GM18858 (cell line): ENCODE data around the gene PIP4K2C.

Experiments used
- ATAC-seq: cut with Tn5 transposase; IDR thresholded peaks from one replicate; pipeline ENCODE4 v1.9.1; 2021; ENCODE audit not compliant: unreplicated experiment

PIP4K2C gene

DNA sequence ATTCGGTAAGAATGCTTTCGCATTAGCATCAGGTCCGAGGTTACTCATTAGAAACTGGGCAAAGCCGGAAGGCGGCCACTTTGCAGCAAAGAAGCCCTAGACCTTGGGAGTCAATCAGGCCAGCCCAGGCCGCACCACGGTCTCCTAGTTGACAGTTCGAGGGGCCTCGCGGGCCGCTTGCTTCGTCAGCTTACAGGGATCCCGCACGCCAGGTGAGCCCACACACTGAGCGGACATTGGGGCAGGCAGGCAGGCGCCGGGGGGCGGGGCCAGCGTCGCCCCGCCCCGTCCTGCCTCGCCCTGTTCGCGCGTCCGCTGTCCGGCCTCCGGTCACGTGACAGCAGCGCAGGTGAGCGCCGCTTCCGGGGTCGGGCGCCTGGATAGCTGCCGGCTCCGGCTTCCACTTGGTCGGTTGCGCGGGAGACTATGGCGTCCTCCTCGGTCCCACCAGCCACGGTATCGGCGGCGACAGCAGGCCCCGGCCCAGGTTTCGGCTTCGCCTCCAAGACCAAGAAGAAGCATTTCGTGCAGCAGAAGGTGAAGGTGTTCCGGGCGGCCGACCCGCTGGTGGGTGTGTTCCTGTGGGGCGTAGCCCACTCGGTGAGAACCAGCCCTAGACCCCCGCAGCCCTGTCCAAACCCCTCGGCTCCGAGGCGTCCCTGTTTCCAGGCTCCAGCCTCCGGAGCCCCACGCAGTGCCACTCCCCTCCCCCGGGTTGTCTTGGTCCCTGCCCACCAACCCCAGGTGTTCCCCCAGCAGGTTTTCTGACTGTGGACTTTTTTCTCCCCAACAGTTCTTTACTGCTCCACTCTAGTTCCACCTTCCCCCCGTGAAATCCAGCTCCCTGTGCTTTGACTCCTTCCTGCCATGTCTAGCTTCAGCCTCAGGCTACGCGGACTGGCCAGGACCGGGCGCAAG, at the start of gene PIP4K2C:
Gene PIP4K2C (plus strand): TSS at position 329 of the 918 bp plus-strand sequence. CDS start 98 bp downstream, at position 427.
- ATAC-seq, result peak; percentile 81

DNA sequence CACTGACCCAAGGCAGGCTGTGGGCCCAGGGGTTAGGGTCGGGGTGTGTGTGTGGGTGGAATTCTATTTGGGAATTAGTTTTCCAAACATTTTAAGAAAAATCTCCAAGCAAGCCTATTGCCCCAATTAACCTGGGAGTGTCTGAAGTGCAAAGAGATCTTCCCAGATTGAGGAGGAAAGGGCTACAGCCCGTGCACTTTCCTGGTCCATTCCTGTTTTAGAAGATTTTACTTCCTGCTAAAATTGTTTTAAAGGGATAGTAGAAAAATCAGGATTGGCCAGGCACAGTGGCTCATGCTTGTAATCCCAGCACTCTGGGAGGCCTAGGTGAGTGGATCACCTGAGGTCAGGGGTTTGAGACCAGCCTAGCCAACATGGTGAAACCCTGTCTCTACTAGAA, 49.3 kb upstream of the PIP4K2C start:
- ATAC-seq, result no peak

DNA sequence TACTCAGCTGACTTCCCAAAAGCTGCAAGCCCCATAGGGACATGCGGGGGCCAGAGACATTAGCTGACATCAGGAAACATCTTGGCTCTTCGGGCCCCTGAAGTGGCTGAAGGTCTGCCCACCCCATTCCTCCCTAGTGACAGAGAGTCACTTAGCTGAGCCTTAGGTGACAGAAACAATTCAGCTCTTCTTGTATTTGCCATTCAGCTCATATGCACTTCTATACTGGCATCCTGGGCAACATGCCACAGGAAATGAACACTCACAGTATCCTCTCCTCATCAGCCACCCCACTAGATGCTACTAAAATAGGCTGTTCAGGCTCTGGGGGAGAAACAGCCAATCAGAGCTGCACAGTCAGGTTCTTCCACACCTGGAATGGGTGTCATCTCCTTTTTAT, 47.4 kb upstream of the PIP4K2C start:
- ATAC-seq, result no peak

DNA sequence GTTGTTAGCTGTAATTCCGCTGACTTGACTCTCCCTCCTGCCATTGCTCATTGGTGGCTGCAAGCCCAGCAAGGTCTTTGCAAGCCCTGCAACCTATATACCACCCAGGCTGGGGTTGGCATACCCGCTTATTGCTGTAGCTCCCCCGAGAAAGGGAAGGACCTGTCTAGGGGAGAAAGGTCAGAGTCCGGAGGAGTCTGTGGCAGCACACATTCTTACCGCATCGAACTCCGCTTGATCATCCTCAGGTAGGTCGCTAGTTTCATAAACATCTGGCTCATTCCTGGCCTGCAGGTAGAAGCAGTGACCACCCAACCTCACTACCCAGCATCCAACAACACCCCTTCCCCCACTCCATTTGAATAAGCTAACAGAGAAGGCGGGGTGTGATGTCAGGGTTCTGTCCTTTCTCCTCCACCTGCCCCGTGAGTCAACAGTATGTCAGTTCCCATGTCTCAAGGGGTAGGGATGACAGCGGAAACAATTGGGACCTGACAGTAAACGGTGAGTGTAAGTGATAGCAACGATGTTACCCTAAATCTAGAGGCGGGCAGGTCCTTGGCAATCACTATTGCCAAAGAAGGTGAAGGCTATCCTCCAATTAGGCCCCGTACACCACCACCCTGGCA, 45.1 kb upstream of the PIP4K2C start:
- ATAC-seq, result no peak

DNA sequence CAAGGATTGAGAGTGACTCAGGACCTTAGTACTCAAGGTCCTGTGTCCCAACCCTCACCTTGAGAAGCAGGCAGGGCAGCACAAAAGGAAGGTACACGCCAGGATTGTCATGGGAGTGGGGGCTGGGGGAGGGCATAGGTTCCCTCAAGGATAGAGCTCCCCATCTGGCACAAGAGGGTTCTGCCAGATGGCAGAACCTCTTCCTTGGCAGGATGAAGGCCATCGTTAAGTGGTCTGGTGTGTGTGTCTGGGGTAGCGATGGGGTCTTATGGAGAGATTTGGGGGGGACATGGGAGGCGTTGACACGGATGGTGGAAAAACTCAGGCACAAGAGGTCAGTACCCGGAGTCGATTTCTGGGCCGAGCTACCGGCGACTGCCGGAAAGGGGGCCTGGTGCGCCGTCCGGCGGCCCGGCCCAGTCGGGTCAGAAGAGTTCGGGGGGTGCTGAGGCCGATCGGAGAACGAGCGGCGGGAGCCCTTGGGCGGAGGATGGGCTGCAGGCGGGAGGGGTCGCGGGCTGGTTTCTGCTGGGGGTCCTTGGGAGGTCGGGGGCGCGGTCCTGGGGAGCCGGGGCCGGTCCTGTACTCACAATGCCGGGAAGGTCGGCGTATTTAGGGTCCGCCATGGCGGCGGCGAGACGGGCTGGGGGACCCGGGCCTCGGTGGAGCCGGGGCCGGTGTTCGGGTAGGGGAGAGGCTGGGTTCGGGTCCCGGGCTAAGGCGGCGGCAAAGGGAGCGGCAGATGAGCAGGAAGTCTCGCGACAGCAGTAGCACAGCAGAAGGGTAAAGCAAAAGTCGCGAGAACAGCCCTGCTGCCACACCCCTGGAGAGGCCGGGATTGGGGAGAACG, 44.3 kb upstream of the PIP4K2C start, which contains the start of gene DCTN2:
Gene DCTN2 (minus strand): TSS at position 755 of the 850 bp plus-strand sequence. CDS start 129 bp downstream, at position 626.
- peak; percentile 97 for ATAC-seq

DNA sequence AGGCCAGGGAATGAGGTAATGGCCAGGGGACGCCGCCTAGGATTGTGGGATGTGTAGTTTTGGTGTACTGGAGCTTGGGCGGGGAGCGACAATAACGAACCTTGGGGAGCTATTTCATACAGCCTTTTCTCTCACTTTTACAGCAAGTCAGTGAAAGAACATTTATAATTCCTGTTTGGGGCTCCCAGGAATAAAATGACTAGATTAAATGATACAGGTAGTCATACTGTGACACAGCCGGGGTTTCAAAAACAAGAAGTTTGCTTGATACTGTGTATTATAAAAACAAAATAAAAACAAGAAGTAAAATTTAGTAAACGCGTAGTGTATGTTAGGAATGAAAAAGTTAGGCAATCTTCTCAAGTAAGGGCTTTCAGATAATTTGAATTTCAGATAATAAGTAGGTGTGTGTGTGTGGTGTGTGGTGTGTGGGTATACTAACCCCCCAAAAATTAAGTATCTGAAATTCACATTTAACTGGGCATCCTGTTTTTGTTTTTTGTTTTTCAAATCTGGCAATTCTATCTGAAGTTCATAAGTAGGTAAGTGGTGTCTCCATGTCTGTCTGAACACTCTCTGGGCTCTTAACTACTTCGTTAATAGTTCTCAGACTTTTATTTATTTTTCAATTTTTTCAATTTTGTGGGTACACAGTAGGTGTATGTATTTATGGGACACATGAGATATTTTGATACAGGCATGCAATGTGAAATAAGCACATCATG, 43.5 kb upstream of the PIP4K2C start:
- no peak for ATAC-seq

DNA sequence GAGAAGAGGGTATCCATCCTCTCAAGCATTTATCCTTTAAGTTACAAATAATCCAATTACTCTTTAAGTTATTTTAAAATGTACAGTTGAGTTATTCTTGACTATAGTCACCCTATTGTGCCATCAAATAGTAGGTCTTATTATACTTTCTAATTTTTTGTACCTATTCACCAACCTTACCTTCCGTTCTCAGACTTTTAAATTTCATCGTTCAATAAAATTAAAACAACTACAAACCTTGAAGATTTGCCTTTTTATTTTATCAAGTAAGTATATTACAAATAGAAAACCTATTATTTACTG, 43.0 kb upstream of the PIP4K2C start:
- no peak for ATAC-seq

DNA sequence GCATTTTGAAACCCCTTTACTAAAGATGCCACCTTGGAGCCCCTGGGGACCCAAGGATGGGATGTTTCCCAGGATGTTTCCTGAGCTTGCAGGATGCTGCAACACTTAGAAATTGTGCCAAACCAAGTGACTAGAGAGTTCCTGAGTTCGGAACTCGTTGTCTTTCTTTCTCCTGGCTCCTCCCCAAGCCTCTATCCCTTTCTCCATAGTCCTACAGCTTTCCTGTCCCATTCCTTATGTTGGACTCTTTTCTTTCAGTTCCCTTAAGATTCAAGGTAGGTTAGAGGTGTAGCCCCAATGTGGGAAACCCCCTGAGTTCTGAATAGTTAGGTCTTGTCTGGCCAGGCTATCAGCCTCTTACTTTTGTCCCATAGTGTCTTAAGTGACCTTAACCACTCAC, 42.5 kb upstream of the PIP4K2C start:
- no peak for ATAC-seq

DNA sequence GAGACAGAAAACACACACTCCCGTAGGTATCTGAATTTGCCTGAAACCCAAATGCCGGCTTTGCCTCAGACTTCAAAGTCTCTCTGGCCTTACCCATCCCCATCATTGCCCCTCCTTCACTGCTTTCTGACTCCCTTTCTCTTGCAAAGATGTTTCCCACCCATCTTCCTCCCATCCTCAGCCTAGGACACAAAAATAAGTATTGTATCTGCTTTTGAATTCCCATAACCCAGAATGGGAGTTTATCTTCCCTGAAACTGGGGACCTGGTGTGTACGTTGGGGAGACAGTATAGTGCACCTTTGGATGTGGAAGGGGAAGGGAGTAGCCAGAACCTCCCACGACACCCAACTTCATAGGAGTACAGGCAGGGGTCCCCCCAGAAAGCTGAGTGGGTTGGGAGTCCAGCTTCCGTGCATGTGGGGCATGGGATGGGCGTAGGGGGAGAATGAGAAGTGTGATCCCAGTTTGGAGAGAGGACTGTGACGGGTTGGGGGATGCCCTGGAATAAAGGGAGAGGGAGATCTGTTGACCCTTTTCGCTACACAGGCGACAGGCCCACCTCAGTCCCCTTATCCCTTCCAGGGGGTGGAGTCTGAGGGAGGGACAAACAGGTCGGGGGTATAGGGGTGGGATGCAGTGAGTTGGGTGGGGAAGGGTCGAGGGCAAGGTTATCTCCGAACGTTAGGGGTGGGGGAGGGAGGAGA, 41.6 kb upstream of the PIP4K2C start:
- no peak for ATAC-seq

DNA sequence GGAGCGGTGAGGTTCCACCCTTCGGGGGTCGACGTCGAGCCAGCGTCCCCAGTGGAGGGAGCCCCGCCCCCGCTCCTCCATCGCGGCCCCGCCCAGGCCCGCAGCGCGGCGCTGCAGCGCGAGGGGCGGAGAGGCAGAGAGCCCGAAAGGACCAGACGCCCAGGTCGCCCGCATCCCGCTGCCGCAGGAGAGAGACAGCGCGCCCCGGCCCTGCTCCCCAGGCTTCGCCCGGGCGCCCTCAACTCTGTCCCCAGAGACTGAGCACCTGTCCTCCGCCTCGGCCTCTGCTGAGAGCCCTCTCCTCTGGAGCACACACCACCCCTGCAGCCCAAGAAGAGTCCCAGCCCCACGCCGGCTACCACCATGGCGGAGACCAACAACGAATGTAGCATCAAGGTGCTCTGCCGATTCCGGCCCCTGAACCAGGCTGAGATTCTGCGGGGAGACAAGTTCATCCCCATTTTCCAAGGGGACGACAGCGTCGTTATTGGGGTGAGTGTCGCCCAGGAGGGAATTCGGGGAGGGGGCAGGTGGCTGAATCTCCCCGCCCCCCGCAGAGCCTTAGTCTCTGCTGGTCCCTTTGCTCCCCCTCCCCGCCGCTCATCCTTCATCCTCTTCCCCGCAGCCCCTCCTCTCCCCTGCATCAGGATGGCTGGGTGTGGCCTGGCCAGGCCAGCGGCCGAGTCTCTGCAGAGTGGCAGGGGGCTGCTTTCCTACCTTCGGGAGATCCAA, 40.9 kb upstream of the PIP4K2C start, which contains the start of gene KIF5A:
Gene KIF5A (plus strand): TSS at position 136 of the 732 bp plus-strand sequence. CDS start 228 bp downstream, at position 364.
- no peak for ATAC-seq

DNA sequence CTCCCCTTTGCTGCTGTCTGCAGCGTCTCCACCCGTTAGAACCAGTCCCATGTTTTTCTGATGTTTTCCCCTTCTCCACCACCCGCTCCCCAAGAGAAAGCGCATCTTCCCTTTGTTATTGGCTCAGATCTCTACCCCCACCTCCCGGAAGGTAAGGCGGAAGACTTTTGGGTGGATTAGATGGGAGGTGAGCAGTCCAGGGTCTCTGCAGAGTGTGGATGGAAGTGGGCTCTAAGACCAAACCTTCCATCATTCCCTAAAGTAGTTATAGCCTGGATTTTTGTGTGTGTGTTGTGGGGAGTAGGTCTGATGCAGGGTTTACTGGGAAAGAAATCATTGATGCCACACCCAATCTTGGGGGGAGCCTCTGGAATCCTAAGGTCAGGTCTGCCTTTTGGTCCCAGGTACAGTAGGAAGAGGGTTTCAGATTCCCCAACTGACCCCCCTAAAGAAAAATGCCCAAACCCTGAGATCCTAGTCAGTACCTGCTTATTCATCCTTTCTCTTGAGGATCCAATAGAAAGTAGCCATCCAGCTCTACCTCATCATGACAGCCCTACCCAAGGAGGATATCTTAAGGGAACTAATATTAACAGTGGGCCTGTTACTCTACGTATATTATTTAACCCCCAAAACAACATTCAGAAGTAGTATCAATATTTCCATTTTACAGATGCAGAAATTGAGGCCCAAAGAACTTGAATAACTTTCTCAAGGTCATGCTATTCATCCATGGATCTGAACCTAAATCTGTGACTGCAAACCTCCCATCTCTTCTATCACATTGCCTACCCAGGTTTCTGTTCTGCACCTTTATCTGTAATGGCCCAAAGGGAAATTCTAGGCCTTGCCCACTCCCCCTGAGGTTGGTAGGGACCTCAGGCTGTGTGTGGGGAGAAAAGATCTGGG, 40.1 kb upstream of the PIP4K2C start:
- no peak for ATAC-seq

DNA sequence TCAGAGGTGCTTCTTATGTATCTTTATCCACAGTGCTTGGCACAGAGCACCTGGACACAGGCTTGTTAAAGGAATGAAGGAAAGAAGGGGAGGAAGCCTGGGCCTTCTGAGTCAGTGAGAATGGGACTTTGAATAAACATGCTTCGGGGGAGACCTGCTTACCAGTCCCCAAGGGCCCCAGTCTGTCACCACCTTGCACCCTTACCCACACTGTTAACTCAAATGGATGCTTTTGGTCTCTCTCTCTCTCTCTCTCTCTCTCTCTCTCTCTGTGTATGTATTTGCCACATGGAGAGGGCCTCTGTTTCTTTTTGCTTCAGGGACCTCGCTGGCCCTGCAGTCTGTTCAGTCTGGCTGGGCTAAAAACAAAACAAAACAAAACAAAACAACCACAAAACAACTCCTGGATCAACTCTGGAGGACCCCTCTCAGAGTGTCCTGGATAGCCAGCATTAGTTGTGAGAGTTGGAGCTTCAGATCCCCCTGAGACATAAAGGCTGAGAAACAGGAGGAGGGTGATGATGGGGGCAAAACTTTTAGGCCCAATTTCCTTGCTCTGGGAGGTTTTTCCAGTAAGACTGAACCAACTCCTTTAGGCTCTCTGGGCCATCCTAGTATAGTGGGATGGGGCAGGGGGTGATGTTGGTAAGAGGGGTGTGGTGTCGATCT, 39.2 kb upstream of the PIP4K2C start:
- no peak for ATAC-seq

DNA sequence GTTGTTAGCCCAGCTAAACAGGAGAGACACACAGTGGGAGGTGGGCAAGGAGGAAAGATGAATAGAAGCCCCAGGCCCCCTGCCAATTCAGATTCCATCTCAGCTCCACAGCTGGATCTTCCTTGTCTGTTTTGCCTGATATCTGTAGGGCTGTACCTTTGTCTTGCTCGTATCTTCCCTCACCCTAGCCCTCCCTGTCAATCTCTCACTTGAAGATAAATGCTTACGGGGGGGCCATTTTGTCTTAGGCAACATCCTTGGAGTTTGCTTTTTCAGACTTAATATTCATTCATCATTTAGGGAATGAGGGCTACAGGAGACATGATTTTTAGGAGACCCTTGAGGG, 38.7 kb upstream of the PIP4K2C start:
- ATAC-seq, result no peak

DNA sequence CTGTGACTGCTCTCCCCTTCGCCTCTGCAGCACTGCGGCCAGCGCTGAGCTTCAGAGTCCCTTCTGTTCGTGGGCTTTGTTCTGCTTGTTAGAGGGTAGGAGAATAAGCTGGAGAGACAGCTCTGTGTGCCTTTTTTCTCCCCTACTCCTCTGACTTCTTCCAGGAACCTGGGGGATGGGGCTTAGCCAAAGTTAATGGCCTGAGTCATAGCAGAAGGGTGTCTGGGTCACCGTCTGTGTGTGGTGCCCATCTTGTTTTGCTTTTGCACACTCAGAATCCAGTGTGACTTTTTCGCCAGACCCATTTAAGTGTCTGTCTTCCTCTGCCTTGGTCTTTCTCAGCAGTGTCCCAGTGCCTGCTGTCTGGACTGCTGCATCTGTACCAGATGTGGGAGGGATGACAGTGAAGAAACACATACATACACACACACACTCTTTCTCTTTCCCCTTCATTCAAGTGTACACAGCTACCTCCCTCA, 38.1 kb upstream of the PIP4K2C start:
- ATAC-seq, result no peak

DNA sequence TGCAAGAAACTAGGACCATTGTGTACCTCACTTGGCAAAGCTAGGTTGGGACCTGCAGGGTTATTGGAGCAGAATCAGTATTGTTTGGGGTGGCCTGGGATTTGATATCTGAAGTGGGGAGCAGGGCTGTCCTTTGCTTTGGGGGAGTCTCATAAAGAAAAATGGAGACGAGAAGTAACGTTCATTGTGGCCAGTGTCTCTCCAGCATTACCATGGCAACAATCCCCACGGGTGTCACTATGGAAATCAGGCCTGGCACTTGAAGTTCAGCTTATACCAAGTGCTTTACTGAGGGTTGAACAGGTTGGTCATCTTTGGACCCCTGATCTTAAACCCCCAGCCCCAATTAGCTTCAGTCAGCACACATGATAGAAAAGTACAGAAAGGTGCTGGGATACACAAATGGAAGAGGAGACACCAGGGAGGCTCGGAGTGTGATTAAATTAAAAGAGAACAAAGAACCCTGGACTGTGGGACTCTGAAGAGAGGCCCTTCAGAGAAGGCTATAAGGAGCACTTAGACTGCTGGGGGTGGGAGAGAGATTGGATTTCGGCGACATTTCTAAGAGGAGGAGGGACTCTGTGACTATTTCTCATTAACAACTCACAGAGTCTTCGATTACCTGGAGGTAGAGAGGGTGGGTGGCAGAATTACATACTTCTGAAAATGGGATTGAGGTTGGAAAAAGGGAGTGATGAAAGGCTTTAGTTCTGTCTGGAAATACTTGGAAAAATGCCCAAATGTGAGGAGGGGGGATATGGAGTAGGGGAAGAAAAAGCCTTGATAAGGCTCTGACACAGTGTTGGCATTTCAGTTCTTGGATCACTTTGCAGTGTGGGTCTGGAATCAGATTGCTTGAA, 37.4 kb upstream of the PIP4K2C start:
- ATAC-seq, result no peak

DNA sequence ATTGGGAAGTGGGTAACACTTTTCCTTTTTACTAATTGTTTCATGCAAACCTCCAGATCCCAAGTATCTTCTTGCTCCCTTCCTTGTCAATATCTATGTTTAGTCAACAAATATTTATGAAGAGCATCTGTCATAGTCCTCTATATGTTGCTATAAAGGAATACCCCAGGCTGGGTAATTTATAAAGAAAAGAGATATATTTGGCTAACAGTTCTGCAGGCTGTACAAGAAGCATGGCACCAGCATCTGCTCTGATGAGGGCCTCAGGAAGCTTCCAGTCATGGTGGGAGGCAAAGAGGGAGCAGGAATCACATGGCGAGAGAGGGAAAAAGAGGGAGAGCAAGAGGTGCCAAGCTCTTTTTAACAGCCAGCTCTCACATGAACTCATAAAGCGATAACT, 36.5 kb upstream of the PIP4K2C start:
- no peak for ATAC-seq

DNA sequence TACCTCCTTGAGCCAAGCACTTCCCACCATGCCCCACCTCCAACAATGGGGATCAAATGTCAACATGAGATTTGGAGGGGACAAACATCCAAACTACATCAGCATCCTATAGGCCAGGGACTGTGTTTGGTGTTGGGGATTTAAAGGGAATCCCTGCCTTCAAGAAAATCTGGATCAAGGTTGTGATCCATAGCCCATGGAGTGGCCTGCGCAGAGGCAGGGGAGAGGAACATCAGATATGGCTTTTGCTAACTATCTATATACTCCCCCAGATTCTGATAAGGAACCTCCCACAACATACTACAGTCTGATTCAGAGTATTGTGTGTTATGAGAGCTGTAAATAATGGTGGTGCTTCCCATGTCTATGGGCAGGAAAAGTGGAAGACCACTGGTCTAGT, 36.1 kb upstream of the PIP4K2C start:
- no peak for ATAC-seq
